GM12864 (cell line): ENCODE measurements around the gene ZNF646.

Experiments
- DNase-seq: peaks from one replicate; pipeline ENCODE4 v3.0.0-alpha.2; 2011; ENCODE audit warnings: low read depth
- H3K4me3 ChIP-seq: 2 replicates; pipeline ENCODE4 v1.5.1; 2011; ENCODE audit warnings: mild to moderate bottlenecking, low read depth, low read length, control low read depth
- TF ChIP-seq, protein P1 (sequence below): IDR thresholded peaks from 2 replicates; pipeline ENCODE4 v1.5.1; 2011; ENCODE audit warnings: low read depth, mild to moderate bottlenecking, moderate library complexity, low read length, control low read depth, inconsistent platforms; ENCODE audit errors: missing control alignments

The ZNF646 gene

GRCh38 chr16:31036691-31037090 lies 37.5 kb upstream of the ZNF646 start:
- H3K4me3 ChIP-seq, result no peak overlapping the region
- DNase-seq, result no peak

GRCh38 chr16:31038993-31039392 lies 35.2 kb upstream of the ZNF646 start:
- no peak for DNase-seq
- TF ChIP-seq, protein P1, sequence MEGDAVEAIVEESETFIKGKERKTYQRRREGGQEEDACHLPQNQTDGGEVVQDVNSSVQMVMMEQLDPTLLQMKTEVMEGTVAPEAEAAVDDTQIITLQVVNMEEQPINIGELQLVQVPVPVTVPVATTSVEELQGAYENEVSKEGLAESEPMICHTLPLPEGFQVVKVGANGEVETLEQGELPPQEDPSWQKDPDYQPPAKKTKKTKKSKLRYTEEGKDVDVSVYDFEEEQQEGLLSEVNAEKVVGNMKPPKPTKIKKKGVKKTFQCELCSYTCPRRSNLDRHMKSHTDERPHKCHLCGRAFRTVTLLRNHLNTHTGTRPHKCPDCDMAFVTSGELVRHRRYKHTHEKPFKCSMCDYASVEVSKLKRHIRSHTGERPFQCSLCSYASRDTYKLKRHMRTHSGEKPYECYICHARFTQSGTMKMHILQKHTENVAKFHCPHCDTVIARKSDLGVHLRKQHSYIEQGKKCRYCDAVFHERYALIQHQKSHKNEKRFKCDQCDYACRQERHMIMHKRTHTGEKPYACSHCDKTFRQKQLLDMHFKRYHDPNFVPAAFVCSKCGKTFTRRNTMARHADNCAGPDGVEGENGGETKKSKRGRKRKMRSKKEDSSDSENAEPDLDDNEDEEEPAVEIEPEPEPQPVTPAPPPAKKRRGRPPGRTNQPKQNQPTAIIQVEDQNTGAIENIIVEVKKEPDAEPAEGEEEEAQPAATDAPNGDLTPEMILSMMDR, result no peak
- no peak overlapping the region for H3K4me3 ChIP-seq

More at GRCh38 chr16:31036691-31037090, 37.5 kb upstream of the ZNF646 start:
- TF ChIP-seq, protein P1, result no peak

GRCh38 chr16:31042866-31043265 lies 31.4 kb upstream of the ZNF646 start:
- TF ChIP-seq, protein P1, result no peak
- DNase-seq, result no peak
- no peak overlapping the region for H3K4me3 ChIP-seq

DNA sequence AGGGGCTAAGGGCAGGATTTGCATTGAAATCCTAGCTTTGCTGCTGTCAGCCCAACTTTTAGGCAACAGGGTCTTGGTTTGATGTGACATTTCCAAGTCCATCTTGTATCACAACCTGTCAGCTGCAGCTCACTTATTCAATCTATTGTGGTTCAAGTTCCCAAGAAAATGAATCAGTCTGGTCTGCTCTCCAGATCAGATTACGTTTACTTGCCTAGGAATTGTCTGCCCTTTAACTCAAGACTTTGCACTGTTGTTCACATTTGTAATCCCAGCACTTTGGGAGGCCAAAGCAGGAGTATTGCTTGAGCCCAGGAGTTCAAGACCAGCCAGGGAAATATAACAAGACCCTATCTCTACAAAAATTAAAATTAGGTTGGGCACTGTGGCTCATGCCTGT lies 30.9 kb upstream of the ZNF646 start:
- TF ChIP-seq, protein P1, result no peak
- no peak for DNase-seq
- no peak overlapping the region for H3K4me3 ChIP-seq

- no peak for DNase-seq
- H3K4me3 ChIP-seq, result no peak overlapping the region
- TF ChIP-seq, protein P1, result no peak
Measured at GRCh38 chr16:31043898-31044481, 30.2 kb upstream of the ZNF646 start.

DNA sequence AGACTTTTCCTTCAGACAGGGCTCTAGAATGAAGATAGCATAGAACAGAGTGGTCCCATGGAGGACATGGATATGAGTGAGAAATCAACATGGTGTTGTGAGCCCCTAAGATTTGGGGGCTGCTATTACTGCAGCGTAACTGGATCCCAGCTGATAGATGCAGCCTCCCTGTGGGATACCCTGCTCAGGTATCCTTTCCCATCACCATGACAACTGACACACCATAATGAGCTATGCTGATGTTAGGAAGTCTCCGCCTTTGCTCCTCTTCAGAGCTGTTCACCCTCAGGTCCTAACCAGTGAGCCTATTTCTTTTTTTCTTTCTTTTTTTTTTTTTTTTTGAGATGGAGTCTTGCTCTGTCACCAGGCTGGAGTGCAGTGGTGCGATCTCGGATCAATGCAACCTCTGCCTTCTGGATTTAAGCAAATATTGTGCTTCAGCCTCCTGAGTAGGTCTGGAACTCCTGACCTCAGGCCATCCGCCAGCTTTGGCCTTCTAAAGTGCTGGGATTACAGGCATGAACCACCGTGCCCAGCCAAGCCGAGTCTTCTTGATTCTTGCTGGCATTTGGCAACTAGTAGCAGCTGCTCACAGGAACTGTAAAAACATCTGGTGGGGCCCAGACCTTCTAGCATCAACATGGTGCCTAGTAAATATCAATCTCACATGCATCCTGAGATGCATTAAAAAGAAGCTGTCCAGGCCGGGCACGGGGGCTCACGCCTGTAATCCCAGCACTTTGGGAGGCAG lies 23.8 kb upstream of the ZNF646 start:
- DNase-seq, result no peak
- TF ChIP-seq, protein P1, result no peak
- no peak overlapping the region for H3K4me3 ChIP-seq
